Neural progenitor cell (in vitro differentiated cells): ENCODE results near the gene DYNC1LI1.

Experiments used
- EZH2 ChIP-seq: fragments of 200-600 bp; sonication (generic); IDR thresholded peaks from 2 replicates; pipeline ENCODE4 v1.6.1; 2017; ENCODE audit warnings: antibody characterized with exemption, mild to moderate bottlenecking, moderate library complexity
- TF ChIP-seq, protein P1 (sequence below): fragments of 200-600 bp; sonication (generic); IDR thresholded peaks from 2 replicates; pipeline ENCODE4 v1.5.1; 2017; ENCODE audit warnings: antibody characterized with exemption, mild to moderate bottlenecking

GRCh38 chr3:32510075-32510724 lies 60.5 kb downstream of the DYNC1LI1 start:
- TF ChIP-seq, protein P1, sequence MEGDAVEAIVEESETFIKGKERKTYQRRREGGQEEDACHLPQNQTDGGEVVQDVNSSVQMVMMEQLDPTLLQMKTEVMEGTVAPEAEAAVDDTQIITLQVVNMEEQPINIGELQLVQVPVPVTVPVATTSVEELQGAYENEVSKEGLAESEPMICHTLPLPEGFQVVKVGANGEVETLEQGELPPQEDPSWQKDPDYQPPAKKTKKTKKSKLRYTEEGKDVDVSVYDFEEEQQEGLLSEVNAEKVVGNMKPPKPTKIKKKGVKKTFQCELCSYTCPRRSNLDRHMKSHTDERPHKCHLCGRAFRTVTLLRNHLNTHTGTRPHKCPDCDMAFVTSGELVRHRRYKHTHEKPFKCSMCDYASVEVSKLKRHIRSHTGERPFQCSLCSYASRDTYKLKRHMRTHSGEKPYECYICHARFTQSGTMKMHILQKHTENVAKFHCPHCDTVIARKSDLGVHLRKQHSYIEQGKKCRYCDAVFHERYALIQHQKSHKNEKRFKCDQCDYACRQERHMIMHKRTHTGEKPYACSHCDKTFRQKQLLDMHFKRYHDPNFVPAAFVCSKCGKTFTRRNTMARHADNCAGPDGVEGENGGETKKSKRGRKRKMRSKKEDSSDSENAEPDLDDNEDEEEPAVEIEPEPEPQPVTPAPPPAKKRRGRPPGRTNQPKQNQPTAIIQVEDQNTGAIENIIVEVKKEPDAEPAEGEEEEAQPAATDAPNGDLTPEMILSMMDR, result peak; percentile 92
- TF ChIP-seq EZH2, result no peak
